Measurements from ENCODE around the gene BTN3A1.
"Not testable (repeated sequence)": the region's sequence is repeated elsewhere in the genome, so short reads cannot be mapped to it uniquely, and the experiment has no call there.

BTN3A1 gene

DNA sequence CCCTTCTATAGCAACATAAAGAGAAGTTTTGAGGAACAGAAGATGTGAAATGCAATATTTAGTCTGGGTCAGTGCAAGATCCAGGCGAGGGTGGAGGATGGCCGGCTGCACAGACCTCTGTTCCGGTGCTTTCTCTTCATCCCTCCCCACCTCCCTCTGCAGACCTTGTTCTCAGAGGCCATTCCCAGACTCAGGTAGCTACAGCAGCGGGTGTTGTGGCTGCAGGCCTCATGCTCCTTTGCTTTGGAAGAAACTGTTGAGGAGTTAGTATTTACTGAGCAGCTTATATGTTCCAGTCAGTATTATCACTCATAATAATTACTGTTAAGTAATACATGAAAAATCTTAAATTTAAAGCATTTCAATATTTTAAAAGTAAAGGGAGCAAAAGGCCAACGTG is 39.9 kb downstream of the BTN3A1 start:
- DNase-seq (ENCODE audit: low read depth) = no peak

DNA sequence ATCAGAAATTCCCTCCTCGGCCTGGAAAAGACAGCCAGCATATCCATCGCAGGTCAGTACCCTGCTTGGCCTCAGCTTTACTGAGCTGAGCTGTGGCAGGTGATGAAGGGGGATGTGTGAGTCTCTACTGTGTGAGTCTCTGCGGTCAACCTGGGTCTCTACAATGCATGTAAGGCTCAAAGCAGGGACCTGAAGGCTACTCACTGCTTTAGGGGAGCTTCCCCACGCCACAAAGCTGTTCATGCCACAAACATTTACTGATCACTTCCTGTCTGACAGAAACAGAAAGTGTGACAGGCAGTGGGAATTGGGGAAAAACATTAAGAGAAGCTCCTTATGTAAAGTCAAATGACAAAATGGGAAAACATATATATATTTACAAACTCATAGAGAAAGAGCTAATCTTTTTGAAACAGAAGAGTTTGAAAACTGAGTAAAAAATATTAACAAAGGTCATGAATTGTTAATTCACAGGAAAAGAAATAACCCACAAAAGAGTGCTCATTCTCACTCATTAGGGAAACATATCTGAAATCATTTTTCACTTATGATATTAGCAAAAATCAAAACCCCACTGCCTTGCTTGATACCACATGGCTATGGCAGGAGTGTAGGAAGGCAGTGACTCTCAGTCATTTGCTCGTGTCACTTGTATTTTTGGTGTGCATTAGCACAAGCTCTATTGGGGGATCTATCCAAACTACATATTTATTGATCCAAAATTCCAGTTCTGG is 44.0 kb downstream of the BTN3A1 start:
- peak; percentile 2 for DNase-seq (ENCODE audit: low read depth)

DNA sequence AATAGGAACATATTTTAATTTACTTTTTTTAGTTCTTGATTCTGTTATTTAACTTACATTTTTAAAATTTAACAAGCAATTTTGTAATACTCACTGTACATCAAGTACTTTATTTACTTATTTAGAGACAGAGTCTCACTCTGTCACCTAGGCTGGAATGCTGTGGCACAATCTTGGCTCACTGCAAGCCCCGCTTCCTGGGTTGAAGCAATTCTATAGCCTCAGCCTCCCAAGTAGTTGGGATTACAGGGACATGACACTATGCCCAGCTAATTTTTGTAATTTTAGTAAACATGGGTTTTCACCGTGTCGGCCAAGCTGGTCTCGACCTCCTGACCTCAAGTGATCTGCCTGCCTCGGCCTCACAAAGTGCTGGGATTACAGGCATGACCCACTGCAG is 45.2 kb downstream of the BTN3A1 start:
- no peak for DNase-seq (ENCODE audit: low read depth)

DNA sequence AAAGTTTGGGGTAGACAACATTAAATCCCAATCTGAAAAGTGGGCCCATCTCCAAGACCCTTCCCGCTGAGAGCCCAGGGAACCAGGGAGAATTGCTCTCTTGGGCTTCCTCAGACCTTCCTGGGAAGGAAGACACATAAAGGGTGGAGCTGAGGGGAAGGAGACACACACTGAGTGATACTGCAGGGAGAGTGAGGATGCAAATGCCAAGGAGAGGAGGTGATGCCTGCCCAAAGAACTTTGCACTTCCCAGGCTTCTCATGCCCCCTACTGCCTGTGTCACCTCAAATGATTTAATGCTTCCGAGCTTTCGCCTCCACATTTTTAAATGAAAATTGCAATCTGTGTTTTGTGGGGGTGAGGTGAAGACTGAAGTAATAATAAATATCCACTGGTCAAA is 48.2 kb downstream of the BTN3A1 start:
- DNase-seq (ENCODE audit: low read depth) = no peak

DNA sequence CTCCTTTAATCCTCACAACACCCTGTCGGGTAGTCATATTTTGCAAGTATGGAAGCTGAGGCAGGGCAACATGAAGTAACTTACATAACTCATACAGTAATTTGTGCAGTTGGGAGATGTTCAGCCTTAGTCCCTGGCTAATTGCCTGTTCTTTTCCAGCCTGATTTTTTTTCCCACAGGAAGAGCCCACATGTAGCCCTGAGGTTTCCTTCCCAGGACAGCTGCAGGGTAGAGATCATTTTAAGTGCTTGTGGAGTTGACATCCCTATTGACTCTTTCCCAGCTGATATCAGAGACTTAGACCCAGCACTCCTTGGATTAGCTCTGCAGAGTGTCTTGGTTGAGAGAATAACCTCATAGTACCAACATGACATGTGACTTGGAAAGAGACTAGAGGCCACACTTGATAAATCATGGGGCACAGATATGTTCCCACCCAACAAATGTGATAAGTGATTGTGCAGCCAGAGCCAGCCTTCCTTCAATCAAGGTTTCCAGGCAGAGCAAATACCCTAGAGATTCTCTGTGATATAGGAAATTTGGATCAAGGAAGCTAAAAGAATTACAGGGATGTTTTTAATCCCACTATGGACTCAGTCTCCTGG is 50.7 kb downstream of the BTN3A1 start:
- no peak for DNase-seq (ENCODE audit: low read depth)

DNA sequence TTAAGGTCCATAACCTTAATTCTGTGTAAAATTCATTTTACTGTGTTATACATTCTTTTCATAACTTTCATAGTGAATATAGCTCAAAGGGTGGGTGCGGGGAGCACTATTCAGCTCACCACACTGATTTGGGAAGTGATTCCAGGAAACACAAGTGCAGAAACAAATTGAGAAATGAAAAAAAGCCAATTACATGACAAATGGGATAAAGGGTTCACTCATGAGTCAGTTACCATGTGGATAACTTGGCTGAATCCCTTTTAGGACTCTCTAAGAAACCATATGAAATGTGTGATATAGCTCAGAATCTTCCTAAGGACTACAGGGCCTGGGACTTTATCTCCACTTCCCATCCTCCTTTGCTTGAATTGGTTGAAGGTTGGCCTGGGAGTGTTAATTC is 52.6 kb downstream of the BTN3A1 start:
- no peak for DNase-seq (ENCODE audit: low read depth)

DNA sequence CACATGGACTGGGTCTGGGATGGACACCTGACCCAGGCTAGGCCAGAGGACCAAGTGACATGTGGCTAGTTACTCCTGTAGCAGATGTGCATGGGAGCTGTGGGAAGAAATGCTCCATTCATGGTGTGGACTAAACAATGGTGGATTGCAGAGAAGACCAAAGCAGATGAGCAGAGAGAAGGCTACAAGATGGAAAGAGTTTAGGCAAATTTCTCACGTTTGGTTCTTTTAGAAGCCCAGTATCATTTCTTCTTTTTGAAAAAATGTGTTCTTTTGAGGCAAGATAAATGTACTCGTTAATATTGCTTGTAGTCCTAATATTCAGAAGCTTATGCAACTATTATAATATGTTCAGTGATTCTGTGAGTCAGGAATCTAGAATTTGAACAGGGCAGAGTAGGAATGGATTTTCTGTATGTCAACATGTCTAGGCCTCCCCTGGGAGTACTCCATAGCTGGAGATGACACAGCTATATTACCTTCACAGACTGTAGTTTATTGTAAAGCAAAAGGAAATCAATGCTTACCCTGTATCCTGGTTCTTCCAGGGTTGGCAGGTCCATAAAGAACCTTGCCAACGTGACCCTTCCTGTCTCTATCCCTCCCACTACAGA is 53.4 kb downstream of the BTN3A1 start:
- no peak for DNase-seq (ENCODE audit: low read depth)

DNA sequence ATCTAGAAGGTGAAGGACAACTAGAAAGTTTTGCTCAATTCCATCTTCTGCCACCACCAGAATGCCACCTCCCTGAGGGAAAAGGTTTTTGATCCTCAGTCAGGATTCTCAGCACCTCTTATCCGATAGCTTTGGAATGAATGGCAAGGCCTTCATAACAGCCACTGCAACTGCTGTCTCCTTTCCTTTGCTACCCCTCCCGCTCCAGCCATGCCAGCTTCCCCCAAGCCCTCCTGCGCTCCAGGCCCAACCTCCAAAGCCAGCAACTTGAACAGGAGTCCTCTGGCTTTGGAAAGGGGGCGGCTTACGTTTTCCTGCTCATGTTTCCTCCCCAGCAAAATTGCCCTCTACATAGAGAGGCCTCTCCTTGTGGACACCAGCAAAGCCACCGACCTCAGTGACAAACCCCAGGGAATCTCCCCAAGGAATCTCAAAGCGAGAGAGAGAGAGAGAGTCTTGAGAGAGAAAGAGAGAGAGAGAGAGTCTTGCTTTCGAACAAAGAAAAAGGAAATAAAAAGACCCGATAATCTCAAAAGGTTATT is 55.3 kb downstream of the BTN3A1 start:
- no peak for DNase-seq (ENCODE audit: low read depth)

DNA sequence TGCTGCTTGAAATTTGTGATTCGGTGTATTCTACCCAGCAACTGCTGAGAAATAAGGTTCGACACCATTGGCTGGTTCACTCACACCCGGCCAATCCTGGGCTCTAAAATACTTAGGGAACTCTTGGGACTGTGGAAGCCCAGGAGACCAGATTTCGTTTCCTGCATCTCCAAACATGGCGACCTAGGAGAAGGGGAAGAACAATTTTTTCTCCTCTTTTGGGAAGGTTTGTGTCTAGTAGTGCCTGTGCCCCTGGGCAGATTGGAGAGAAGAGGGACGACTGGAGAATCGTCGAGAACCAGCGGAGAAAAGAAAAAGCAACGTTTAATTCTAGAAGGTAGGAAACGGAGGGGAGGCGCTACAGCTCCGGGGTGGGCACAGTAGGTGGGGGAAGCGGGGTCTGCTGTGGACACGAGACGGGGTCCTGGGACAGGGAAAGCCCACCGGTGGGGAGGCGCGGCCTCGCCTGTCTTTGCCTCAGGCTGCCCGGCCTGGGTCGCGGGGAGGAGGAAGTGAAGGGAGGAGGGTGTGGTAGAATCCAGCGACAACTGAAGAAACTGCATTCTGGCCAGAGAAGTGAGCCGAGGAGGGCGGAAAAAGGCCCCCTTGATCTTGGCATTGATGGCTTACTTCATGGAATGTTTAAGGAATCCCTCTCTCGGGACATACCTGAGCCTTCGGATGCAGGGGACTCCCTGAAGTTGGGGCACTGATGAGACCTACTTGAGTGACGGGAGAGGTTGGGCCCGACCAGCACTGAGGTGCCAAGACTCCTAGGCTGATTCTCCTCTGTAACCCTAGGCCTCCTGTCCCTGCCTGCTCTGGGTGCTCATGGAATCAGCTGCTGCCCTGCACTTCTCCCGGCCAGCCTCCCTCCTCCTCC is 56.0 kb downstream of the BTN3A1 start, which contains the start of gene BTN2A1:
Gene BTN2A1 (plus strand): TSS at position 150 of the 883 bp plus-strand sequence. CDS start 682 bp downstream, at position 832.
- DNase-seq (ENCODE audit: low read depth) = peak; percentile 41

DNA sequence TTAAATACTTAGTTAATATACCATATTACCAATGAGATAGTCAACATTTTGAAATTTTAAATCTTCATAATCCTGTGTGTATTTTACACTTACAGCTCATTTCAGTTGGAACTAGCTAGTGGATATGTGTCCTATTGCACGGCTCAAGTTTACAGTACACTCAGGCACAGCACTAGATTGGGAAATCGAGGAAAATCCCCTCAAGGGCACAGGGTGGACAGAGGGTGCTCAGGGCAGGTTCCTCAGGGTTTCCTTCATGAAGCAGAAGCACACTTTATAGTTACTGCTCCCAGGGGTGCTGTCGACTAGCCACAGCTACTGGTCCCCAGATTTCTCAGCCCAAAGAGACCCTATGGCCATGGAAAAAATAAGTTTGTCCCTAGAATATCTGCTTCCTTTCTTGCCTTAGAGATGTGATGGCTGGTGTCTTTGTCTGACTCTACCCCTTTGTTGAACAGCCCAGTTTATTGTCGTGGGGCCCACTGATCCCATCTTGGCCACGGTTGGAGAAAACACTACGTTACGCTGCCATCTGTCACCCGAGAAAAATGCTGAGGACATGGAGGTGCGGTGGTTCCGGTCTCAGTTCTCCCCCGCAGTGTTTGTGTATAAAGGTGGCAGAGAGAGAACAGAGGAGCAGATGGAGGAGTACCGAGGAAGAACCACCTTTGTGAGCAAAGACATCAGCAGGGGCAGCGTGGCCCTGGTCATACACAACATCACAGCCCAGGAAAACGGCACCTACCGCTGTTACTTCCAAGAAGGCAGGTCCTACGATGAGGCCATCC is 57.1 kb downstream of the BTN3A1 start:
- DNase-seq (ENCODE audit: low read depth) = no peak

DNA sequence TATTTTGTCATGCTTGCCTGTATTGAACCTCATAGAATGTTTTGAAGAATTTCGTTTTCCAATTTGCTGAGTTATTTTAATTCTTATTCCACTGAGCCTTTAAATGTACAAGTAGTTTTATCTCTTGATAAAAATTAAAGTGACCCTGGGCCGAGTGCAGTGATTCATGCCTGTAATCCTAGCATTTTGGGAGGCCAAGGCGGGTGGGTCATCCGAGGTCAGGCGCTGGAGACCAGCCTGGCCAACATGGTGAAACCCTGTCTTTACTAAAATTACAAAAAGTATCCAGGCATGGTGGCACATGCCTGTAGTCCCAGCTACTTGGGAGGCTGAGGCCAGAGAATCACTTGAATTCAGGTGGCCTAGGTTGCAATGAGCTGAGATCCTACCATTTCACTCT is 59.3 kb downstream of the BTN3A1 start:
- not testable (repeated sequence) for DNase-seq (ENCODE audit: low read depth)

DNA sequence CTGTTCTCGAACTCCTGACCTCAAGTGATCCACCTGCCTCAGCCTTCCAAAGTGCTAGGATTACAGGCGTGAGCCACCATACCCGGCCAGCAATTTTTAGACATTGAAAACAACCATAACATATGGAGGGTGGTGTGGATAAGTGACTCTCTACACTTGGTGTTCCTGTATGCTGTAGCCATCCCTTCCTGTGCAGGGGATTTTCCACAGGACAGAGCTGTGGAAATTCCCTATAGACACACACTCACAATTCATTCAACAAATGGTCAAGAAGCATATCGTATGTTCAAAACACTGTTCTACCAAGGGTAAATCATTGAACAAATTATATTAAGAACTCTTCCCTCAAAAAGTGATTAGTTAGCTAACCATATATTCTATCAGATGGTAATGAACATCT is 61.9 kb downstream of the BTN3A1 start:
- DNase-seq (ENCODE audit: low read depth) = no peak

DNA sequence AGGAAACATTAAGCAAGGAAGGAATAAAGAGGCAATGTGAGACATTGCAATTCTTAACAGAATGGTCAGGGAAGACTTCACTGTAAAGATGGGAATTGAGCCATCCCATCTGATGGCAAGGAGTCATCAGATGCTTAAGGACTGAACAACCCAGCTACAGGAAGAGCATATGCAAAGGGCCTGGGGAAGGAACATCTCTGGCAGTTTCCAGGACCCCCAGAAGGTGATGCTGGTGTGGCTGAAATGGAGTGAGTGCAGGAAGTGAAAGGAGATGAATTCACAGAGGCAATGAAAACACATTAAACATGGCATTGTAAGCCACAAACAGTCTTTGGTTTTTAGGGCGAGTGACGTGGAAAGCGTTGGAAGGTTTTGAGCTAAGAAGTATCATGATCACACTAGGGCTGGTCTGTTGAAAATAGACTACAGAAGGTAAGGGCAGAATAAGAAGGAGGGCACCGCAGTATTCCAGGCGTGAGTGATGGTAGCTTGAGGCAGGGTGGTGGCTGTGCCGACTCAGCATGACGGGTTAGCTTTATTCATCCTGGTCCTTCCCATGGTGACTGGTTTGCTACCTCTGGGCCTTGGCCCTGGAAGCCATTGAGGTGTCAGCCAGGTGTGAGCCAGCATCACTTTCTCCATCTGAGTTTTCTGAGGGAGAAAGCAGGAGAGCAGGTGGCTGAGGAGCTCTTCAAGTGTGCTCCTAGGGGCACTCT is 62.5 kb downstream of the BTN3A1 start:
- no peak for DNase-seq (ENCODE audit: low read depth)
